ENCODE results near the gene ZNF681. TPM values are rescaled to one million over a fixed set of nuclear protein-coding genes. Genes with fewer than 3 reads are reported as not detected.
"Not testable (repeated sequence)": the region's sequence is repeated elsewhere in the genome, so short reads cannot be mapped to it uniquely, and the experiment has no call there.

Gene ZNF681
- total RNA-seq, 1 donor from 2014 or later, result 21.6 TPM

DNA sequence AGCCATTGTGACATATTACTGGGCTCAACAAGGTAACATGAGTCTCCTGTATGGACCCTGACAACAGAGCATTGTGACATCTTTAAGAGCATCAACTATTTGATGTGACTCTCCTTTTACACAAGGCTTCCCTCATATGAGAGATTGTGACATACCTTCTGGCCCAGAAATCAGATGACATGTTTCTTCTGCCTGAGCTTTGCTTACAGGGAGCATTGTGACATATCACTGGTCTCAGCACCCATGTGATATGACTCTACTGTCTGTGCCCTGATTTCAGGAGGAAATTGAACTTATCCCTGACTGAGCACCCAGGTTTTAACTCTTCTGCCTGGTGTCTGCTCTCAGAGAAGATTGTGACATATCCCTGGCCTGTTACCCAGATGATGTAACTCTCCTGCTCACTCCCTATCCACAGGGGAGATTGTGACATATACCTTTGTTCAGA lies 15.9 kb upstream of the ZNF681 start:
- DNase-seq (ENCODE audit: low spot score in 2 of 2), result no peak
- no peak for FAIRE-seq

DNA sequence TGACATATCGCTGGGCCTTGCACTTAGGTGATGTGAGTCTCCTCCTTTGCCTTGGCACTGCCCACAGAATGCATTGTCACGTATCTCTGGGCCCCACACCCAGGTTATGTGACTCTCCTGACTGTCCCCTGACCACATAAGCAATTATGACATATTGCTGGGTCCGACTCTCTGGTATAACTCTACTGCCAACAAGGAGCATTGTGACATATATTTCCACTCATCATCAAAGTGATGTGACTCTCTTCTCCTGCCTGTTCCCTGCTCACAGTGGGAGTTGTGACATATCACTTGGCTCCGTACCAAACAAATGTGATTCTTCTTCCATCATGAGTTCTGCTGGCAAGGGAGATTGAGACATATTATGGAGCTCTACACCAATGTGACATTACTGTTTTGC lies 15.4 kb upstream of the ZNF681 start:
- FAIRE-seq, result no peak
- DNase-seq (ENCODE audit: low spot score in 2 of 2), result no peak

DNA sequence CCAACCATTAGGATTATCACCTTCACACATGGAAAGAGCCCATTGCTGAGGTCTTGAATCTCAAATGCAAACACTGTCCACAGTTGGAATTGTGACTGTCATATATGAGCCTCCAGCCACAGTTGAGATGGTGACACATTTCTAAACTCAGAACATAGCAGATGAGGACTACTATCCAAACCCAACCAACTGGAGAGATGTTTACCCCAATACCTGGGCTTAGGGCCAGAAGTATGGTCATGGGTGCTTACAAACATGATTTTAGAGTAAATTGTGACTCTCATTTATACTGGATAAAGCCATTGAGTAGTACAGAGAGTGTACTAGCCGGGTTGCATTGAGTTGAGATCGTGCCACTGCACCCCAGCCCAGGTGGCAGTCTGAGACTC lies 14.0 kb upstream of the ZNF681 start:
- DNase-seq (ENCODE audit: low spot score in 2 of 2), result no peak
- no peak for FAIRE-seq

DNA sequence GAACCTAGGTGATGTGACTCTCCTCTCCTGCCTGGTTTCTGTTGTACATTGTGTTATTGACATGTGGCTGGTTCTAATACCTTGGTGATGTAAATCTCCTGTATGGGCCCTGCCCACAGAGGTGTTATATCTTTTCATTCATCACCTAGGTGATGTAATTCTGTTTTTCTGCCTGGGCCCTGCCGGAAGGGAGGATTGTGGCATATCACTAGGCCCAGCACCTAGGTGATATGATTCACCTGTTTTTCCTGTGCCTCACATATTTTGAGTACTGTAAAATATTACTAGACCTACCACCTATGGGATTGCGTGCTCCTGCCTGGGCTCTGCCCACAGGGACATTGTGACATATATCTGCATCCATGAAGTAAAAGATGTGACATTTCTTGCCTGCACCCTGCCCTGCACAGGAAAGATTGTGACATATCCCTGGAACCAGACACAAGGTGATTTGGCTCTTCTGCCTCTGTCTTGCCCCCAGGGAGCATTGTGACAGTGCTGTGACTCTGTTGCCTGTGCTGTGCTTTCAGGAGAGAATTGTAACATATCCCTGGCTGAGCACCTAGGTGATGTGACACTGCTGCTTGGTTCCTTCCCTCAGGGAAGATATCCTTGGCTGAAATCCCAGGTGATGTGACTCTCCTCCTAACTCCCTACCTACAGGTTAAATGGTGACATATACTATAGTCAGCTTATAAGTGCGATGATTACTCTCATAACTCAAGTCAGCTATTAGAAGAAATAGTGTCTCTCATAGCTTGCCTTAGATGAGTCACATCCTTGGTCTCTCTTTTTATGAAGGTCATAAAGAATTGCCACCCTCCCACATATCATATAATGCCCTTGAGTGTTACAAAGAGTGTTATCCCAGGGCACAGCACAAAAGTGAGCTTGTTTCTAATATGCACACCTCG lies 13.3 kb upstream of the ZNF681 start:
- DNase-seq (ENCODE audit: low spot score in 2 of 2) (no peak), FAIRE-seq (no peak)

DNA sequence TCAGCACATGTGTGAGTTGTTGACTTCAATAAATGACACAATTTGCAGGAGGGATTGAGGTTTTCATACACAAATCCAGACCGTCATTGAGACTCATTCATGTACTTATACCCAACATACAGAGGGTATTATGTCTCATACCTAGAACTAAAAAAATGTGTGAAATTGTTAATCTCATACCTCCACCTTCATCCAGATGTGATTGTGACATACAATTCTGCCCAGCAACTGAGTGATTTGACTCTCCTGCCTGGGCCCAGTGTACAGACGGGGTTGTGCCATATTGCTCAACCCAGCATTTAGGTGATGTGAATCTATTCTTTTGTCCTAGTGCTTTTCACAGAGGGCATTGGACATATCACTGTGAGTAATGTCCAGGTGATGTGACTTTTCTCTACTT lies 12.6 kb upstream of the ZNF681 start:
- FAIRE-seq (no peak), DNase-seq (ENCODE audit: low spot score in 2 of 2) (no peak)

DNA sequence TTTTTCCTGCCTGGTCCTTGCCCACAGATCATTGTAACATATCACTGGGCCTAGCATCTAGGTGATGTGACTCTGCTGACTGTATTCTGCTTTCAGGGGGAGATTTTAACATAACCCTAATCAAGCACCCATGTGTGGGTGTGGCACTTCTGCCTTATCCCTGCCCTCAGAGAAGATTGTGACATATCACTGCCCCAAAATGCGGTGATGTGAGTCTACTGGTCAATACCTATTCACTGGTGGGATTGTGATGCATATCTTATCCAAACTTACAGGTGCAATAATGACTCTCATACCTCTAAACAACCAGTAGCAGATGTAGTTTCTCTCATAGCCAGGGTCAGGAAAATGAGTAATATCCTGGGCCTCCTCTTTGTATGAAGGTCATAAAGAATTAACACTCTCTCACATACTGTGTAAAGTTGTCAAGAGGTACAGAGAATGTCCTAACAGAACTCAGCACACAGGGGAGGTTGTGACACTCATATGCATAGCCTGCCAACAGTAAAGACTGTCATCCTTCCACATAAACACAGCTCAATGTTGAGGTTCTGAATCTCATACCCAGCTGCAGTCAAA lies 12.1 kb upstream of the ZNF681 start:
- no peak for DNase-seq (ENCODE audit: low spot score in 2 of 2)
- no peak for FAIRE-seq

DNA sequence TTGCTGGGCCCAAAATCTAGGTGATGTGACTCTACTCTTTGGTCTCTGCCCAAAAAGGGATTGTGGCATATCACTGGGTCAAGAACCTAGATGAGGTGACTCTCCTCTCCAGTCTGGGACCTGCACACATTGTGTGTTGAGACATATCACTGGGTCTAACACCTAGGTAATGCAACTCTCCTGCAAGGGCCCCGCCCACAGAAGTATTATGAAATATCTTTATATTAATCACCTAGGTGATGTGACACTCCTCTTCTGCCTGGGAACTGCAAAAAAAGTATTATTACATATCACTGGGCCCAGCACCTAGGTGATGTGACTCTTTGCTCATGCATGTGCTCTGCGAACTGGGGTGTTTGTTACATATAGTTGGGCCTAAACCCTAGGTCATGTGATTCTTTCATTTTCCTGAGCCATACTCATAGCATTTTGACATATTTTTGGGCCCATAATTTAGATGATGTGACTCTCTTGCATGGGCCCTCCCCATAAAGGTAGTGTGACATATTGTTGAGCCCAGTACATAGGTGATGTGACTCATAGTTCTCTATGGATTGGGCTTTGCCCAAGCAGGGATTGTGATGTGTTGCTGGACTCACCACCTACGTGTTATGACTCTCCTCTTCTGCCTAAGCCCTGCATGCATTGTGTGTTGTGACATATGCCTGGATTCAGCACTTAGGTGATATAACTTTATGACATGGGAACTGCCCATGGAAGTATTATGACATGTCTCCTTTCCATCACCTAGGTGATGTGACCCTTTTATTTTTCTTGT lies 11.2 kb upstream of the ZNF681 start:
- FAIRE-seq (no peak), DNase-seq (ENCODE audit: low spot score in 2 of 2) (no peak)

DNA sequence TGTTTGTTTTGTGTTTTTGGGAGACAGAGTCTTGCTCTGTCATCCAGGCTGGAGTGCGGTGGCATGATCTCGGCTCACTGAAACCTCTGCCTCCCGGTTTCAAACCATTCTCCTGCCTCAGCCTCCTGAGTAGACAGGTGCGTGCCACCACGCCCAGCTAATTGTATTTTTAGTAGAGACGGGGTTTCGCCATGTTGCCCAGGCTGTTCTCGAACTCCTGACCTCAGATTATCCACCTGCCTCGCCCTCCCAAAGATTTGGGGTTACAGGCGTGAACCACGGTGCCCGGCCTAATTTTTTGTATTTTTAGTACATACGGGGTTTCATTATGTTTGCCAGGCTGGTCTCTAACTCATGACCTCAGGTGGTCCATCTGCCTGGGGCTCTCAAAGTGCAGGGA lies 8.3 kb upstream of the ZNF681 start:
- DNase-seq (ENCODE audit: low spot score in 2 of 2), result no peak
- FAIRE-seq, result no peak

DNA sequence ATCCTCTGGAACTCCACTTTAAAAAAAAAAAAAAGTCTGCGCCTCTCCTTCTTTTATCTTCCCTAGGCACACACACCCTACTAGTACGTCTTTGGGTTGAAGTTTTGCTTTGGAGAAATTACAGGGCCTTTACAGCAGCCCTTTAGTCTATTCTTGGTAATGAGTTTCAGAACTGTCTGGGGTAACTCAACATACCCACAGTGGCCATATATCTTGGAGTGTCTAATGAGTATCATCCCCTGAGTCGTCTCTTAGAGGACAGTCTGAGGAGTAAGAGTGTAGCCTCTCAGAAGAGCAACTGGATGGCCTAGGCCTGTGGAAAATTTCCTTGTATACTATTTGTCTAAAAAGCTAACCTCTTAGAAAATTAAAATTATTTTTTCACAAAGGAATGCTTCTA lies 6.1 kb upstream of the ZNF681 start:
- DNase-seq (ENCODE audit: low spot score in 2 of 2) (no peak), FAIRE-seq (no peak)

DNA sequence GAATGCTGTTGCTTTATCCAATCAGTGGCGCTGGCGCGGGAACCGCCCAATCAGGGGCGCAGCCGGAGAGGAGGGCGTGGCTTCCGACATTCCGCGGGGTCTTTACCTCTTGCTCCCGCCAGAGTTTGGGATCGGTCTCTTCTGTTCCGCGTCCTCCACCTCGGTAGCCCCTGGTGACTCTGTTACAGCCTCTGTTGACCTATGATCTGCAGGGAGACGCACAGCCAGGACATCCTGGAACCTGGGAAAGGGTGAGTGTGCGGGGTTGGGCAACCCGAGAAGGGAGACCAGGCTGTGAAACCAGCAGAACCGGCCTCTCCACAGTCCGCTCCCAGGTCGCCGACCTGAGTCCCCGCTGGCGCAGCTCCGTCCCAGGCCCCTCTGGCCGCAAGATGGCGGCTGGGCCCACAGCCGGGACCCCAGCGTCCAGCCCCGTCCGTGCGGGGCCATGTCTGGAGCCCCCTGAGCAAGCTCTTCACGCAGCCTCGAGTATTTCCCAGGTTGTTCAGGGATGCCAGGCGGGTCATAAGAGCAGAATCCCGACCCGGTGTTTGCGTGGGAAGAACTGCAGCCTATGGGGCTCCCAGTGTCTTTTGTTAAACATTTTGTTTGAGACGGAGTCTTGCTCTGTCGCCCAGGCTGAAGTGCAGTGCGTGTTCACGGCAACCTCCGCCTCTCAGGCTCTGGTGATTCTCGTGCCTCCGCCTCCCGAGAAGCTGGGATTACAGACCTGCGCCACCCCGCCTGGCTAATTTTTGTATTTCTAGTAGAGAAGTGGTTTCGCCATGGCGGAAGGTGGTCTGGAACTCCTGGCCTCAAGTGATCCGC lies 4.4 kb upstream of the ZNF681 start:
- FAIRE-seq (no peak), DNase-seq (ENCODE audit: low spot score in 2 of 2) (peak; percentile 51 to 57)

DNA sequence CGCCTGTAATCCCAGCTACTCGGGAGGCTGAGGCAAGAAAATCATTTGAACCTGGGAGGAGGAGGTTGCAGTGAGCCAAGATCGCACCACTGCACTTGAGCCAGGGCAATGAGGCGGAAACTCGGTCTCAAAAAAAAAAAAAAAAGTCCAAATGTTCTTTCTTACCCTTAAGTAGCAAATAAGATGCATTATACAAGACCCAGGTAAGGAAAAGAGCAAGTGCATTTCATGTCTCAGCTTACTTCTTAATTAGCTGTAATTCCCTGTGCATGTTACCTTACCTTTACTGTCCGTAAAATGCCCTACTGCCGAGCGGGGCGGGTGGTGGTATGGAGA lies 3.8 kb upstream of the ZNF681 start:
- no peak for FAIRE-seq
- DNase-seq (ENCODE audit: low spot score in 2 of 2), result no peak

DNA sequence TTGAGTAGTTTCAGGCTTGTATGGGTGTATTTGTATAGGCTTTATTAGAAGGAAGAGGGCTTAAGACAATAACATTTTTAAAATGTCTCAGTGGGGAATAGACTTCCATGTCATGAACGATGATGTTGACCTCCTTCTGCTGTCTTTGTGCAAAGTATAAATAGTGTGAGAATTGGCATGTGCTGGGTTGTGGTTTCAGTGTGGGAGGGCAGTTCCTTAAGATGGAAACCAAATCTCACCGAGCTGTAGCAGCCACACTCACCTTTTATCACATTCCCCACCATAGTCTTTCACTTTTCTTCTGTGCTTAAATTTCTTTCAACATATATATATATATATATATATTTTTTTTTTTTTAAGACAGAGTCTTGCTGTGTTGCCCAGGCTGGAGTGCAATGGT lies 1.6 kb upstream of the ZNF681 start:
- DNase-seq (ENCODE audit: low spot score in 2 of 2); FAIRE-seq: not testable (repeated sequence)

DNA sequence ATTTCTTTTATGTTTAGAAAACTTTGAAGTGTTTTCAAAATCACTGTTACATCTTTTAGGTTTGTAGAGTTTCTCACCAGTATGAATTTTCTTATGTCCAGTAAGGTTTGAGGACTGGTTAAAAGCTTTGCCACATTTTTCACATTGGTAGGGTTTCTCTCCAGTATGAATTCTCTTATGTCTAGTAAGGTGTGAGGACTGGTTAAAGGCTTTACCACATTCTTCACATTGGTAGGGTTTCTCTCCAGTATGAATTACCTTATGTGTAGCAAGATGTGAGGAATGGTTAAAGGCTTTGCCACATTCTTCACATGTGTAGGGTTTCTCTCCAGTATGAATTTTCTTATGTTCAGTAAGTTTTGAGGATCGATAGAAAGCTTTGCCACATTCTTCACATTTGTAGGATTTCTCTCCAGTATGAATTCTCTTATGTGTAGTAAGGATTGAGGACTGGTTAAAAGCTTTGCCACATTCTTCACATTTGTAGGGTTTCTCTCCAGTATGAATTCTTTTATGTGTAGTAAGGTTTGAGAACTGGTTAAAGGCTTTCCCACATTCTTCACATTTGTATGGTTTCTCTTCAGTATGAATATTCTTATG lies 15.0 kb downstream of the ZNF681 start:
- not testable (repeated sequence) for FAIRE-seq; DNase-seq (ENCODE audit: low spot score in 2 of 2)

DNA sequence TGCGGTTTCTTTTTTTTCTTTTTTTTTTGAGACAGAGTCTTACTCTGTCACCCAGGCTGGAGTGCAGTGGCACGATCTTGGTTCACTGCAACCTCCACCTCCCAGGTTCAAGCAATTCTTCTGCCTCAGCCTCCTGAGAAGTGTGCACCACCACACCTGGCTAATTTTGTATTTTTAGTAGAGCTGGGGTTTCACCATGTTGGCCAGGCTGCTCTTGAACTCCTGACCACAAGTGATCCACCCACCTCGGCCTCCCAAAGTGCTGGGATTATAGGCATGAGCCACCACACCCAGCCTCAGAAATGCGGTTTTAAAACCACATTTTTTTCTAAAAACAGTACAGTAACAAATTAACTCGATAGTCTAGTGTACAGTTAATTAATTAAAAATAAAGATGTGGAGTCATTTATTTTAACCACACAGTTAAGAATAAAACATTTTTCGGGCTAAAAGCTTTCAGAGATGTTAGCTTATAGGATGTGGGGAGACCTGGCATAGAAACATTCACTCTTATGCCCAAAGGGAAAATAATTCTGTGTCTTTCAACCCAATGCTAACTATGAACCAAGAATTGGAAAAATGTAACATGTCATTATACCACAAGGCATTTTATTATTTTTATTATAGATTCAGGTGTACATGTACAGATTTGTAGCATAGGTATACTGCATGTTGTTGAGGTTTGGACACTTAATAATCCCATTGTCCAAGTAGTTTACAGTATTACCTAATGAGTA lies 27.8 kb downstream of the ZNF681 start:
- not testable (repeated sequence) for FAIRE-seq; DNase-seq (ENCODE audit: low spot score in 2 of 2)

DNA sequence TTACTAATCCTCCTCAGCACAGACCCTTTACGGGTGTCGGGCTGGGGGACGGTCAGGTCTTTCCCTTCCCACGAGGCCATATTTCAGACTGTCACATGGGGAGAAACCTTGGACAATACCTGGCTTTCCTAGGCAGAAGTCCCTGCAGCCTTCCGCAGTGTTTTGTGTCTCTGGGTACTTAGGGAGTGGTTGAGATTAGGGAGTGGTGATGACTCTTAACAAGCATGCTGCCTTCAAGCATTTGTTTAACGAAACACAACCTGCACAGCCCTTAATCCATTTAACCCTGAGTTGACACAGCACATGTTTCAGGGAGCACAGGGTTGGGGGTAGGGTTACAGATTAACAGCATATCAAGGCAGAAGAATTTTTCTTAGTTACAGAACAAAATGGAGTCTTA lies 34.5 kb downstream of the ZNF681 start:
- FAIRE-seq; DNase-seq (ENCODE audit: low spot score in 2 of 2): not testable (repeated sequence)

DNA sequence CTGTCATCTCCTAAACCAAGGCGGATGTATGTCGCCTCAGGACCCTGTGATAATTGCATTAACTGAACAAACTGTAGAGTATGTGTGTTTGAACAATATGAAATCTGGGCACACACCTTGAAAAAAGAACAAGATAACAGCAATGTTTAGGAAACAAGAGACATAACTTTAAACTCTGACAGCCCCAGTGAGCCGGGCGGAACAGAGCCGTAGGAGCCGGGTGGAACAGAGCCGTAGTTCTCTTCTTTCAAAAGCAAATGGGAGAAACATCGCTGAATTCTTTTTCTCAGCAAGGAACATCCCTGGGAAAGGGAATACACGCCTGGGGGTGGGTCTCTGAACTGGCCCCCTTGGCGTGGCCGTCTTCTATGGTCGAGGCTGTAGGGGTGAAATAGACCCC lies 39.9 kb downstream of the ZNF681 start:
- FAIRE-seq, result no peak
- DNase-seq (ENCODE audit: low spot score in 2 of 2), result no peak

DNA sequence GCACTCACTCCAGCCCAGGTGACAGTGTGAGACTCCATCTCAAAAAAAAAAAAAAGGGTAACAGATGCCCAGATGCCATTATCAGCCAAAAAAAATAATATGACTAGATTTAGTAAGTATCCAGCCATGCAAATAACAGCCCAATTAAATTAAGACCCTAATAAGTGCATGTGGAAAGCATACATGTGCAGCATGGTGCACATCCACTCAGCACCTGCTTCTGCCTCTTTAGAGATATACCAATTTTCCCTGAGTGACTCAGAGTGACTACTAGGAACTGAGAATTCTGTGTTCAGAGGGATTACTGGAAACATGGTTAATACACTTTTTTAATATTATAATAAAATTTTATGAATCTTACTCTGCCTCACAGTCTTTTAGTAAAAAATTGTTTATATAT lies 41.9 kb downstream of the ZNF681 start:
- no peak for DNase-seq (ENCODE audit: low spot score in 2 of 2)
- FAIRE-seq, result no peak

DNA sequence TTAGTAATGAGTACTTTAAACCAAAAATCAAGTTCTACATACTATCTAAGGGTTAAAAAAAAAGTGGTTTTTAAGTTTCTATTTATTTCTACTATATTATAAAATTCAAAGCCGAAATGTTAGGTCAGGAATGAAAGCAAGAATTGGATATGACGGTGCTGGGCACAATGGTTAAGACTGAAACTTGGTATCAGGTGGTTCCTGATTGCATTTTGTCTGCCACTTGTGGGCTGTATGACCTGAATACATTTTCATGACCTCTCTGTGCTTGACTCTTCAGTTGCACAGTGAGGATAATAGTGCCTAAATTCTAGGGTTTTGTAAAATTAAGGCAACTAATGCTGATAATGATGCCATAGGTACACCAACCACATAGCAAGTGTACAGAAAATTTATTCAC lies 49.3 kb downstream of the ZNF681 start:
- no peak for DNase-seq (ENCODE audit: low spot score in 2 of 2)
- no peak for FAIRE-seq

DNA sequence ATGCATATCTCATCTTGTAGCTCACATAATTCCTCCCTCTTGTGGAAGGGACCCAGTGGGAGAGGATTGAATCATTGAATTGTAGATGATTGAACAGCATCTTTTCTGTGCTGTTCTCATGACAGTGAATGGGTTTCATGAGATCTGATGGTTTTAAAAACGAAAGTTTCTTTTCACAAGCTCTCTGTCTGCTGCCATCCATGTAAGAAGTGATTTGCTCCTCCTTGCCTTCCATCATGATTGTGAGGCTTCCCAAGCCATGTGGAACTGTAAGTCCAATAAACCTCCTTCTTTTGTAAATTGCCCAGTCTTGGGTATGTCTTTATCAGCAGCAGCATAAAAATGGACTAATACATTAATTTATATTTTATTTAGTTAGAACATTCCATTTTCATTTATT lies 52.0 kb downstream of the ZNF681 start:
- DNase-seq (ENCODE audit: low spot score in 2 of 2) (no peak), FAIRE-seq (no peak)

DNA sequence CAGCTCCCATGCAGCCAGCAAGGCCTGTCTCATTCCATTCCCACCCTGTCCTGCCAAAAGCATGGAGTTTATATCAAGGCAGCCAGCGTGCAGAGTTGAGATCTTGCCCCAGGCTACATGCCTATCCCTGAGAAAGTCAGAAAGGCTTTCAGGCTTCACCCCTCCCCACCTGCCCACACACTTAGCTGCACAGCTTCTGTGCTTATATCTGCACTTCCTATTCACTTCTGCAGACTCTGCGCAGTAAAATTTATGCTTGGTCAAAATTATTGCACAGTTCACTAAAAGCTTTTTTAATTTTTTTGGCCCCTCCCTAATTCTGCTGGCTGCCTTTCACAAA lies 59.2 kb downstream of the ZNF681 start:
- no peak for FAIRE-seq
- no peak for DNase-seq (ENCODE audit: low spot score in 2 of 2)

Measured in frontal cortex (tissue), 4 donors.